K562 (cell line): ENCODE data around the gene COPA. TPM values are rescaled to one million over a fixed set of nuclear protein-coding genes. Genes with fewer than 3 reads are reported as not detected.

Source experiments
- CBFA2T3 ChIP-seq: fragments of 450-650 bp; IDR thresholded peaks from 2 replicates; pipeline ENCODE4 v1.6.1; 2017
- HINFP ChIP-seq: fragments of 450-650 bp; conservative IDR thresholded peaks from 2 replicates; pipeline ENCODE4 v1.6.1; 2016; ENCODE audit warnings: missing genetic modification characterization, low read depth, mild to moderate bottlenecking, control low read depth, missing compliant biosample characterization
- MBD1 ChIP-seq: fragments of 250-450 bp; sonication (Bioruptor Pico); IDR thresholded peaks from 2 replicates; pipeline ENCODE4 v1.8.0; 2022; ENCODE audit warnings: inconsistent platforms
- NCOA6 ChIP-seq: fragments of 450-650 bp; IDR thresholded peaks from 2 replicates; pipeline ENCODE4 v1.6.1; 2017; ENCODE audit warnings: mild to moderate bottlenecking
- PRPF4 ChIP-seq: fragments of 200-400 bp; formaldehyde crosslinking; IDR thresholded peaks from one replicate; pipeline ENCODE4 v1.6.1; 2017; ENCODE audit warnings: low read length, low read depth, mild to moderate bottlenecking; ENCODE audit not compliant: insufficient read depth, poor library complexity, severe bottlenecking
- PYGO2 ChIP-seq: fragments of 450-650 bp; IDR thresholded peaks from 2 replicates; pipeline ENCODE4 v1.6.1; 2016; ENCODE audit warnings: mild to moderate bottlenecking, missing genetic modification characterization, moderate library complexity, missing compliant biosample characterization
- SMARCA4 ChIP-seq: fragments of 450-650 bp; IDR thresholded peaks from 2 replicates; pipeline ENCODE4 v1.6.1; 2016
- TCF7L2 ChIP-seq: fragments of 150-350 bp; IDR thresholded peaks from 2 replicates; pipeline ENCODE4 v1.6.1; 2016; ENCODE audit warnings: low read depth, mild to moderate bottlenecking, low read length, moderate library complexity
- ZNF121 ChIP-seq: sonication (generic); formaldehyde crosslinking; conservative IDR thresholded peaks from 2 replicates; pipeline ENCODE4 v1.8.0; 2022; ENCODE audit warnings: missing genetic modification reagents
- ZNF318 ChIP-seq, 2 experiments: fragments of 450-650 bp; IDR thresholded peaks; 2 replicates each; pipeline ENCODE4 v1.6.1; 2016; ENCODE audit warnings: mild to moderate bottlenecking in 2 of 2, borderline replicate concordance in 1 of 2, low read depth in 1 of 2, moderate library complexity in 1 of 2
- ZNF511 ChIP-seq: sonication (generic); formaldehyde crosslinking; IDR thresholded peaks from 2 replicates; pipeline ENCODE4 v1.8.0; 2022; ENCODE audit warnings: mild to moderate bottlenecking, missing genetic modification reagents
- ZNF57 ChIP-seq: fragments of 450-650 bp; formaldehyde crosslinking; IDR thresholded peaks from 2 replicates; pipeline ENCODE4 v1.4.0; 2020; ENCODE audit warnings: mild to moderate bottlenecking, moderate library complexity
- ZSCAN29 ChIP-seq: fragments of 450-650 bp; IDR thresholded peaks from 2 replicates; pipeline ENCODE4 v1.6.1; 2017
- polyA plus RNA-seq, 8 experiments: library from polyadenylated mRNA; depleted of rRNA in 4 of 8; stranded (reverse) in 5 of 8; unstranded in 3 of 8; fragments of >200 nt; fragmentation: Nextera tagmentation in 2 of 8; fragmentation: Illumina TruSeq in 1 of 8; extraction: Ambion mirVana in 2 of 8; extraction: Trizol in 1 of 8; gene quantifications; 2 replicates each; pipeline versions ENCODE4 v1.2.1 to v1.2.3, GENCODE V29; 2011 to 2014; ENCODE audit warnings: inconsistent platforms in 1 of 8, missing spikeins in 1 of 8
- total RNA-seq, 7 experiments: library from RNA; depleted of rRNA in 6 of 7; stranded (reverse); fragments of >200 nt in 6 of 7; fragmentation: Illumina TruSeq in 2 of 7; extraction: Trizol in 2 of 7; gene quantifications; 2 replicates each; pipeline versions ENCODE4 v1.2.1 to v1.2.3, GENCODE V29; 2011 to 2021; ENCODE audit warnings: low replicate concordance in 1 of 7

COPA gene
- total and polyA plus RNA-seq, 9 of the 15 experiments (the other 6 are each of a cell fraction or from before 2014, with no cell fraction given): 49.8 to 222 (median 110) TPM

- TF ChIP-seq ZNF318 (IDR thresholded peaks at IDR 0.05; ENCODE audit: borderline replicate concordance in 1 of 2, low read depth in 1 of 2): no peak
- peak; percentile 94 for TF ChIP-seq ZNF511
- no peak for TF ChIP-seq ZSCAN29
- TF ChIP-seq TCF7L2: no peak
- peak; percentile 33 for TF ChIP-seq PRPF4
- TF ChIP-seq PYGO2: no peak
- TF ChIP-seq ZNF121: no peak
- TF ChIP-seq SMARCA4: no peak
- TF ChIP-seq ZNF57 (CRISPR knock-in tag): no peak
- TF ChIP-seq MBD1: no peak
- TF ChIP-seq NCOA6: no peak
- no peak for TF ChIP-seq HINFP (tag)
- TF ChIP-seq CBFA2T3: no peak
Observed at GRCh38 chr1:160261893-160262794, 80.9 kb downstream of the COPA start, which contains the start of gene DCAF8 (continued).
